GM18868 (cell line): ENCODE measurements around the gene ADAMTS16.

ENCODE experiments used
- ATAC-seq: cut with Tn5 transposase; IDR thresholded peaks from one replicate; pipeline ENCODE4 v1.9.1; 2021; ENCODE audit warnings: mild to moderate bottlenecking, moderate library complexity; ENCODE audit not compliant: unreplicated experiment

The ADAMTS16 gene

DNA sequence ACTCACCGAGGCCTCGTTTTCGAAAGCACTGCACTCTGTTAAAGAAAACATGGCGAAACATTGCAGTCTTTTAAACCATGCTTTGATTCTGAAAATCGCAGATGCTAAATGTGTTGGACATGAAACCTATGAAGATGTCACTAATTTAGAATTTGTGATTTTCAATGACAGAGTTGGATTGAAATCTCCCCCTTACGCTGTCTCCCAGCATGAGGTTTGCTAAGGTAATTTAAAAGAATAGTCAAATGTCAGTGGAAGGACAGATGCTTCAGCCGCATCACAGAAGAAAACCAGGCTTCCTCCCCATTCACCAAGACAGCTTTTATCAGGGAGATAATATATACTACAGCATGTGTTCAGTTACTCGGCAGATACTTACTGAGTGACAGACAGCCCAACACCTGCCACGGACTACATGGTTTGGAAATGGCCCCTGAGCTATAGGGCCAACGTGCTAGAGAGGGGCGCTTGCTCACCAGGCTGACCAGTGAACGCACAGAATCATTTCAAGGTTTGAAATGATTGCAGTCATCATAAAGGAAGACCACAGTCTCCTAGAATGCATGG, 136.9 kb downstream of the ADAMTS16 start:
- ATAC-seq: no peak

- no peak for ATAC-seq
These were observed 138.2 kb downstream of the ADAMTS16 start for GRCh38 chr5:5278201-5278814.

- ATAC-seq: no peak
These were observed 138.8 kb downstream of the ADAMTS16 start for GRCh38 chr5:5278815-5279381.

DNA sequence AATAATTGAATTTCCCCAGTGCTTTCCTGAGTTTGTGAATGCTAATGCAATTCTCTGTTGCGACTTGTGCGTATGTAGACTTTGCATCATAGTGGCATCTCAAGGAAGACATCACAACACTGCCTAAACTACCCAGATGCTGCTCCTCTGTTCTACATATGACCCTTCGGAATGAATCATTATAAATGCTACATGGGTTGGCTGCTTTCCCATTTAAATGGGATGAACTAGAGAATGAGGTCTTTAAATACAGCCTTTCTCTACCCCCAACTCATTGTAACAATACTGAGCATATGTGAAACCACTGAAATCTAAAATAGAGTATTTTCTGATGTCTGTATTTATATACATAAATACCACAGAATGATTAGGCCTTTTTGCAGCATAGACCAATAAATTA, 145.8 kb downstream of the ADAMTS16 start:
- no peak for ATAC-seq

GRCh38 chr5:5287419-5287818, 147.3 kb downstream of the ADAMTS16 start:
- no peak for ATAC-seq

DNA sequence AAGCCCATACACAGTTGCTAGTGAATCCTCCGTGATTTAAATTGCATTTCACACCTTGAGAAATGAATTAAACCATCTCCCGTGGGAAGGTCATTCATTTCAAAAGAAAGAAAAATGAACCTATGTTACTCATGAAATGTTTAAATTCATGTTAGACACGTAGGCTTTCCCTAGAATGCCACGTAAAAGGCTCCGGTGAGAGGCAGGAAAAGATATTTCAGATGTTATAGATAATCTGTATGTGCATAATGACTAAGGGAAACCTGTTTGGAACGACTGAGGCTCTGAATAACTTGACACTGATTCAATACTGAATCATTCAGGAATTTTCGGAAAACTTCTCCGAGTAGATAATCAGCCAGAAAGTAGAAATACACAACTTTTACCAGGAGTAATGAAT, 148.1 kb downstream of the ADAMTS16 start:
- ATAC-seq: no peak

DNA sequence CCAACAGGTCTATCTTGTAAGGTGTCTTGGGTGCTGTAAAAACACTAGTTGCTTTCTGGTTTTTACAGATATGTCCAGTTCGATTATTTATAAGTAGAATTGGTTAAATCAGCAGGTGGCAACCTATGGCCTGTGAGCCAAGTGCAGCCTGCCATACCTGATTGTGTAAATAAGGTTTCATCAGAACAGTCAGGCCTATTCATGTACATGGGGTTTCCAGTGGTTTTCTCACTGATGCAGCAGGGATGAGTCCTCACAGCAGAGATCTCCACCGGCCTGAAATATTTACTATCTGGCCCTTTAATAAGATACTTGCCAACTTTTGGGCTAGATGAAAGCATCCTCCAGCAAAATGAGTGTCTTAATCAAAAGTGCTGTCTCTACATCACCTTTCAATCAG, 149.4 kb downstream of the ADAMTS16 start:
- no peak for ATAC-seq

DNA sequence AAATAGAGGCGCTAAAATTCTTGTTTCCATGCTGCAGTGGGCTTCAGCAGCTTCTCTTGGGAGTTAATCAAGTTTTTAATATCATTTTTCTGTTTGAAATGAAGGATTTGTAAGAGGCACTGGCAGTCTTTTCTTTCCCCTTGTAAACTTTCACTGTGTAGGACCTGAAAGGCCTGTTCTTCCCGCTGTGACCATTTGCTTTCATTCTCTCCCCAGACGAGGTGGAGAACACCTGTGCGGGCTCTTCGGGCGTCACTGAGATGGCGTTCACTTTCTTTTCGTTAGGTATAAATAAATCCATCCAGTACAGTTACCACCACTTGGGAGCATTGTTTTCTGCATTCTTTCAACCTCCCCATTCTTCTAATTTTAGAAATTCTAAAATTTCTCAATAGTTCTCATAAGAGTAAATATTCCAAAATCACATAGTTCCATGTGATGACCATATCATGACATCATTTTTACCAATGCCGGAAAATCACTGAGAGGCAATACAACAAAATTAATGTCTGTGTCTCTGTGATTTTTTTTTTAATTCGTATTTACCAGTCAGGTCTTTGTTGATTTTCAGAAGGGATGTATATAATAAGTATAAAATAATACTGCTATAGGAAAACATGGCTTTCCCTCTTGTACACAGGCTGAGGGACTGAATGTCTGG, 150.7 kb downstream of the ADAMTS16 start:
- no peak for ATAC-seq

GRCh38 chr5:5291357-5291756, 151.2 kb downstream of the ADAMTS16 start:
- no peak for ATAC-seq

DNA sequence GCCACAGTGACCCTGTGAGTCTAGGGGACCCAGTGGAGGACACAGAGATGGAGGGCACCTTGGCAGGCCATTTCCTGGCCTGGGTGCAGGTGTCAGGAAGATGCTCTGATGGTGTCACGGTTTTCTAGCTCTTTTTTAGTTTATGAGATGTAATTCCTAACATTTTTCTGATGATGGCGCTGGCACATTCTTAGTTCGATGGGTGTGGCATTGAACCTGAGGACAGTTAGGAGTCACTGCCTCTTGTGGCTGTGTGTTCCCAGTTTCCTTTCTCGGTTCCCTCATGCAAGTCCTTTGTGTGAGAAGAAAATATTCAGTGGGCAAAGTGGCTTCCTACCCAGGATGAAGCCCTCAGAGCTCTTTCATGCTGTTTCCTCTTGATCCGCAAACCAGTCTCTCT, 152.9 kb downstream of the ADAMTS16 start:
- ATAC-seq: no peak

GRCh38 chr5:5294429-5294828, 154.3 kb downstream of the ADAMTS16 start:
- no peak for ATAC-seq

DNA sequence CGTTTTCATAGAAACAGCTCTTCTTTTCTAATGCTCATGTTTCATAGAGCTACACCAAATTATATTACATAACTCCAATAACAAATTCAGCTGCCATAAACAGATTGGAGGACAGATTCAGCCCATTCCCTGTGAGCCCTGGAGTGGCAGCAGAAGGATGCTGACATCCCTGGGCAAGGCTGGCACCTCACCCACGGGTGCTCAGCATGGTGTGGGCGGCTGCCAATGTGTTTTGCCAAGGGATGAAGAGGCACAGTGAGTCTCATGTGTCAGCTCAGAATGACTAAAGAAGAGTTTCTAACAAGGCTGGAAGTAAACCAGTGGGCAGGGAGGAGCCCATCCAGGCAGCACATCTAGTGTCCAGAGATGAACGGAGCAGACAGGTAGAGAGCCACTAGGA, 155.2 kb downstream of the ADAMTS16 start:
- ATAC-seq: no peak

GRCh38 chr5:5296051-5296450, 155.9 kb downstream of the ADAMTS16 start:
- no peak for ATAC-seq

- no peak for ATAC-seq
These were observed 157.4 kb downstream of the ADAMTS16 start for GRCh38 chr5:5297432-5298067.

- no peak for ATAC-seq
These were observed 158.0 kb downstream of the ADAMTS16 start for GRCh38 chr5:5298068-5298633.

- no peak for ATAC-seq
These were observed 158.9 kb downstream of the ADAMTS16 start for GRCh38 chr5:5298841-5299541.

GRCh38 chr5:5301176-5301575, 161.0 kb downstream of the ADAMTS16 start:
- no peak for ATAC-seq

- ATAC-seq: no peak
These were observed 162.1 kb downstream of the ADAMTS16 start for GRCh38 chr5:5302201-5302600.

DNA sequence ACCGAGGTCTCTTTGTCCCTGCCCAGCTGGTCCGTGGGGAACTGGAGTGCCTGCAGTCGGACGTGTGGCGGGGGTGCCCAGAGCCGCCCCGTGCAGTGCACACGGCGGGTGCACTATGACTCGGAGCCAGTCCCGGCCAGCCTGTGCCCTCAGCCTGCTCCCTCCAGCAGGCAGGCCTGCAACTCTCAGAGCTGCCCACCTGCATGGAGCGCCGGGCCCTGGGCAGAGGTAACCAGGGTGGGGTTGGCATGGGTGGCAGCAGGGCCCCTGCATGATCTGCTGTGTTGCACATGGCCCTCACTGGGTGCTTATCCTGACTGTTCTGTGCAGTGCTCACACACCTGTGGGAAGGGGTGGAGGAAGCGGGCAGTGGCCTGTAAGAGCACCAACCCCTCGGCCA, 163.1 kb downstream of the ADAMTS16 start:
- ATAC-seq: no peak

GRCh38 chr5:5304361-5305020, 164.4 kb downstream of the ADAMTS16 start:
- ATAC-seq: no peak
